ENCODE data around the gene ELK4.

Gene ELK4

DNA sequence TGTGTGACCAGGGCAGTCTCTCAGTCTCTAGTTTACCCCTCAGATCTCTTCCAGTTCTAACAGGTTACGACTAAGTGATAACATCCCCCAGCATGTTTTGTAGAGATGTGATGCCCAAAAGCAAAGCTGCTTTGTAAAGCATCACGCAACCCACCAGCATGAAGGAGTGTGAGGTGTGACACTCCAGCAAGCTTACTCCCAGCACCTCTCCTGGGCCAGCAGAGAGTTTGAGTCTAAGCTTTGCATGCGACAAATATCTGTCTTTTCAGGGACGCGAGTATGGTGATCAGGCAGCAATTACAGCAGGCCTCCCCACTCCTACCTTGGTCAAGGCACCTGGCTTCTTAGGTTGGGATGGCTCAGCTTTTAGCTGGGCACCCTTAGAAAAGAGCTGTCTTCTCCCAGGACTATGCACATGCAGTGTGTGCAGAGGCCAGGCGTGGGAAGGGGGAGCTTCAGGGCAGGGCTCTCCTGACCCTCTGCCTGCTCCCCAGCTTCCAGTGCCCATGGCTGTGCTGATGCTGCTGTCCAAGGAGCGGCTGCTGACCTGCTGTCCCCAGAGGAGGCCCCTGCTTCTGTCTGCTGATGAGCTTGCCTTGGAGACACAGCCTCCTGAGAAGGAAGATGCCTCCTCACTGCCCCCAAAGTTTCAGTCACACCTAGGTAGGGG lies 48.2 kb downstream of the ELK4 start:
- DNase-seq: peak in 1 of 2 donors; percentile 12
- peaks cover 0 to 51% of the 10 kb centered on the region in 2 donors for H3K27me3 ChIP-seq
- no peak overlapping the region for H3K4me3 ChIP-seq
- H3K9me3 ChIP-seq: no peaks in the 10 kb centered on the region
- TF ChIP-seq, protein P1, sequence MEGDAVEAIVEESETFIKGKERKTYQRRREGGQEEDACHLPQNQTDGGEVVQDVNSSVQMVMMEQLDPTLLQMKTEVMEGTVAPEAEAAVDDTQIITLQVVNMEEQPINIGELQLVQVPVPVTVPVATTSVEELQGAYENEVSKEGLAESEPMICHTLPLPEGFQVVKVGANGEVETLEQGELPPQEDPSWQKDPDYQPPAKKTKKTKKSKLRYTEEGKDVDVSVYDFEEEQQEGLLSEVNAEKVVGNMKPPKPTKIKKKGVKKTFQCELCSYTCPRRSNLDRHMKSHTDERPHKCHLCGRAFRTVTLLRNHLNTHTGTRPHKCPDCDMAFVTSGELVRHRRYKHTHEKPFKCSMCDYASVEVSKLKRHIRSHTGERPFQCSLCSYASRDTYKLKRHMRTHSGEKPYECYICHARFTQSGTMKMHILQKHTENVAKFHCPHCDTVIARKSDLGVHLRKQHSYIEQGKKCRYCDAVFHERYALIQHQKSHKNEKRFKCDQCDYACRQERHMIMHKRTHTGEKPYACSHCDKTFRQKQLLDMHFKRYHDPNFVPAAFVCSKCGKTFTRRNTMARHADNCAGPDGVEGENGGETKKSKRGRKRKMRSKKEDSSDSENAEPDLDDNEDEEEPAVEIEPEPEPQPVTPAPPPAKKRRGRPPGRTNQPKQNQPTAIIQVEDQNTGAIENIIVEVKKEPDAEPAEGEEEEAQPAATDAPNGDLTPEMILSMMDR (IDR thresholded peaks at IDR 0.05): no peak
- H3K27ac ChIP-seq: no peak overlapping the region
- H3K4me1 ChIP-seq: no peaks in the 10 kb centered on the region
- H3K36me3 ChIP-seq: no peaks in the 10 kb centered on the region
- intact Hi-C loops (cut with DNase I; ENCODE audit: low total_unique reads): loop anchor here (10.0 kb wide), 1 partner anchor 391 kb away; no protein-coding TSS in a partner anchor

- no peak overlapping the region for H3K27ac ChIP-seq
- DNase-seq: peak in 1 of 2 donors; percentile 53
- H3K9me3 ChIP-seq: no peaks in the 10 kb centered on the region
- intact Hi-C loops (cut with DNase I; ENCODE audit: low total_unique reads): loop anchor here (10.0 kb wide), 1 partner anchor 392 kb away; no protein-coding TSS in a partner anchor
- TF ChIP-seq, protein P1 (IDR thresholded peaks at IDR 0.05): no peak
- H3K27me3 ChIP-seq: peaks cover 0 to 51% of the 10 kb centered on the region in 2 donors
- H3K4me1 ChIP-seq: no peaks in the 10 kb centered on the region
- H3K36me3 ChIP-seq: no peaks in the 10 kb centered on the region
- no peak overlapping the region for H3K4me3 ChIP-seq
Measured at GRCh38 chr1:205582471-205583291, 49.1 kb downstream of the ELK4 start.

DNA sequence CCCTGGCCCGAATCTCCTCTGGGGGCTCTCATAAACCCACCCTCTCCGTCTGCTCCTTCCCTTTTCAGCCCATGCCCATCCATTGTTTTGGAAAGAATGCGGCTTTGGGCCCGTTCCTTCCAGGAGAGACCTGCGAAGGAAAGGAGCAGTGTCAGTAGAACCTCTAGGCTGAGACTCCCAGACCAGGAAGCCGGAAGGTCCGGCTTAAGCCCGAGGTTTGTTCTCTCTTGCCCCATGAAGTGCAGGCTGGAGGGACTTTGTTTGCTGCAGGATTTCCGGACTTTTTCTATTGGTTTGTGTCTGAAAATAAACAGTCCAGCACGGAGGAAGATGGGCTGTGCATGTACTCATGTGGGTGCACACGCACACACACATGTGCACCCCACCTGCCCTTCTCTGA lies 49.8 kb downstream of the ELK4 start:
- H3K27ac ChIP-seq: no peak overlapping the region
- TF ChIP-seq, protein P1 (IDR thresholded peaks at IDR 0.05): no peak
- no peaks in the 10 kb centered on the region for H3K36me3 ChIP-seq
- H3K9me3 ChIP-seq: no peaks in the 10 kb centered on the region
- no peak overlapping the region for H3K4me3 ChIP-seq
- H3K27me3 ChIP-seq: peaks cover 0 to 51% of the 10 kb centered on the region in 2 donors
- H3K4me1 ChIP-seq: no peaks in the 10 kb centered on the region
- intact Hi-C loops (cut with DNase I; ENCODE audit: low total_unique reads): loop anchor here (10.0 kb wide), 1 partner anchor 393 kb away; no protein-coding TSS in a partner anchor
- no peak for DNase-seq

- peaks cover 0 to 51% of the 10 kb centered on the region in 2 donors for H3K27me3 ChIP-seq
- no peaks in the 10 kb centered on the region for H3K36me3 ChIP-seq
- no peak overlapping the region for H3K27ac ChIP-seq
- no peak overlapping the region for H3K4me3 ChIP-seq
- peak in 1 of 2 donors; percentile 43 for DNase-seq
- no peaks in the 10 kb centered on the region for H3K4me1 ChIP-seq
- TF ChIP-seq, protein P1 (IDR thresholded peaks at IDR 0.05): no peak
- H3K9me3 ChIP-seq: no peaks in the 10 kb centered on the region
- intact Hi-C loops (cut with DNase I; ENCODE audit: low total_unique reads): loop anchor here (10.0 kb wide), 1 partner anchor 393 kb away; no protein-coding TSS in a partner anchor
Measured at GRCh38 chr1:205581321-205581980, 50.4 kb downstream of the ELK4 start.

GRCh38 chr1:205580923-205581180 lies 51.0 kb downstream of the ELK4 start:
- intact Hi-C loops (cut with DNase I; ENCODE audit: low total_unique reads): loop anchor here (10.0 kb wide), 1 partner anchor 394 kb away; no protein-coding TSS in a partner anchor

More at GRCh38 chr1:205580923-205581180, 51.0 kb downstream of the ELK4 start:
- TF ChIP-seq, protein P1 (IDR thresholded peaks at IDR 0.05): no peak
- DNase-seq: no peak
- Histone ChIP-seq H3K36me3 (no peaks in the 10 kb centered on the region), H3K27me3 (peaks cover 0 to 55% of the 10 kb centered on the region in 2 donors), H3K27ac (no peak overlapping the region), H3K4me1 (no peaks in the 10 kb centered on the region), H3K4me3 (no peak overlapping the region), H3K9me3 (no peaks in the 10 kb centered on the region)
